H9 (cell line): ENCODE data around the gene TCF7L2. TPM values are rescaled to one million over a fixed set of nuclear protein-coding genes. Genes with fewer than 3 reads are reported as not detected.

Source experiments
- DNase-seq: peaks from one replicate; pipeline ENCODE4 v3.0.0-alpha.2; 2017
- H2AFZ ChIP-seq: one replicate; pipeline ENCODE4 v1.6.1; 2013; ENCODE audit warnings: mild to moderate bottlenecking, low read length, control low read depth, moderate library complexity
- H2AK5ac ChIP-seq: 2 replicates; pipeline ENCODE4 v1.6.1; 2013; ENCODE audit warnings: low read length, control low read depth, mixed read lengths; ENCODE audit not compliant: insufficient read length
- H2BK120ac ChIP-seq: one replicate; pipeline ENCODE4 v1.6.1; 2013; ENCODE audit warnings: low read depth, mild to moderate bottlenecking, low read length, control low read depth, inconsistent platforms; ENCODE audit not compliant: poor library complexity, severe bottlenecking
- H2BK12ac ChIP-seq: 2 replicates; pipeline ENCODE4 v1.6.1; 2013; ENCODE audit warnings: low read length, control low read depth, mixed read lengths, low read depth; ENCODE audit not compliant: insufficient read length
- H2BK15ac ChIP-seq: 2 replicates; pipeline ENCODE4 v1.6.1; 2013; ENCODE audit warnings: low read depth, low read length, control low read depth
- H2BK20ac ChIP-seq: one replicate; pipeline ENCODE4 v1.6.1; 2013; ENCODE audit warnings: low read depth, mild to moderate bottlenecking, low read length, control low read depth, inconsistent platforms; ENCODE audit not compliant: poor library complexity, severe bottlenecking
- H2BK5ac ChIP-seq: 2 replicates; pipeline ENCODE4 v1.6.1; 2013; ENCODE audit warnings: low read length, control low read depth, mixed read lengths; ENCODE audit not compliant: insufficient read length
- H3K14ac ChIP-seq: 2 replicates; pipeline ENCODE4 v1.6.1; 2013; ENCODE audit warnings: low read length, control low read depth; ENCODE audit not compliant: insufficient read depth
- H3K18ac ChIP-seq: 2 replicates; pipeline ENCODE4 v1.6.1; 2013; ENCODE audit warnings: low read depth, mild to moderate bottlenecking, mixed read lengths, low read length, control low read depth; ENCODE audit not compliant: insufficient read length
- H3K23ac ChIP-seq: 2 replicates; pipeline ENCODE4 v1.6.1; 2013; ENCODE audit warnings: low read length, control low read depth, mixed read lengths, low read depth; ENCODE audit not compliant: insufficient read length
- H3K23me2 ChIP-seq: 2 replicates; pipeline ENCODE4 v1.6.1; 2013; ENCODE audit warnings: low read depth, mild to moderate bottlenecking, mixed read lengths, low read length, control low read depth; ENCODE audit not compliant: insufficient read length, poor library complexity, severe bottlenecking
- H3K27ac ChIP-seq: 2 replicates; pipeline ENCODE4 v1.5.1; 2013; ENCODE audit warnings: low read length, control low read depth, mixed read lengths, low read depth; ENCODE audit not compliant: insufficient read length
- H3K27me3 ChIP-seq: 2 replicates; pipeline ENCODE4 v1.6.1; 2013; ENCODE audit warnings: low read length, control low read depth, inconsistent platforms; ENCODE audit not compliant: insufficient read depth
- H3K4ac ChIP-seq: 2 replicates; pipeline ENCODE4 v1.6.1; 2013; ENCODE audit warnings: low read depth, mild to moderate bottlenecking, control low read depth, inconsistent platforms, low read length, moderate library complexity
- H3K4me1 ChIP-seq: 2 replicates; pipeline ENCODE4 v1.6.1; 2013; ENCODE audit warnings: low read length, control low read depth, inconsistent platforms; ENCODE audit not compliant: insufficient read depth
- H3K4me2 ChIP-seq: 2 replicates; pipeline ENCODE4 v1.6.1; 2013; ENCODE audit warnings: low read length, control low read depth, mixed read lengths; ENCODE audit not compliant: insufficient read length, insufficient read depth
- H3K56ac ChIP-seq: 2 replicates; pipeline ENCODE4 v1.6.1; 2013; ENCODE audit warnings: low read depth, mild to moderate bottlenecking, mixed read lengths, low read length, control low read depth; ENCODE audit not compliant: insufficient read length
- H3K79me1 ChIP-seq: 2 replicates; pipeline ENCODE4 v1.6.1; 2013; ENCODE audit warnings: low read depth, mild to moderate bottlenecking, moderate library complexity, low read length, control low read depth, inconsistent platforms; ENCODE audit not compliant: insufficient read depth, poor library complexity, severe bottlenecking
- H3K79me2 ChIP-seq: 2 replicates; pipeline ENCODE4 v1.6.1; 2013; ENCODE audit warnings: low read length, control low read depth, inconsistent platforms; ENCODE audit not compliant: insufficient read depth
- H3K9ac ChIP-seq: 2 replicates; pipeline ENCODE4 v1.6.1; 2013; ENCODE audit warnings: low read length, control low read depth, mixed read lengths; ENCODE audit not compliant: insufficient read length; ENCODE audit errors: extremely low read depth
- H3K9me3 ChIP-seq: one replicate; pipeline ENCODE4 v1.6.1; 2013; ENCODE audit warnings: low read depth, low read length, inconsistent platforms; ENCODE audit not compliant: control insufficient read depth
- H3T11ph ChIP-seq: one replicate; pipeline ENCODE4 v1.6.1; 2013; ENCODE audit warnings: mild to moderate bottlenecking, low read length, control low read depth, inconsistent platforms
- H4K20me1 ChIP-seq: one replicate; pipeline ENCODE4 v1.6.1; 2013; ENCODE audit not compliant: control insufficient read depth, insufficient read length, insufficient read depth
- H4K5ac ChIP-seq: 2 replicates; pipeline ENCODE4 v1.6.1; 2013; ENCODE audit warnings: low read depth, mild to moderate bottlenecking, mixed read lengths, low read length, control low read depth; ENCODE audit not compliant: insufficient read length
- H4K8ac ChIP-seq: replicated peaks from 2 replicates; pipeline ENCODE4 v1.6.1; 2013; ENCODE audit warnings: low read length, control low read depth, mixed read lengths, low read depth; ENCODE audit not compliant: insufficient read length
- H4K91ac ChIP-seq: 2 replicates; pipeline ENCODE4 v1.6.1; 2013; ENCODE audit warnings: low read depth, mild to moderate bottlenecking, moderate library complexity, mixed read lengths, low read length, control low read depth; ENCODE audit not compliant: insufficient read length
- H3K27ac Mint-ChIP-seq, 3 experiments: 2 replicates in 2 of 3; 3 replicates in 1 of 3; pipeline ENCODE4 v1.8.0; 2020 to 2021; ENCODE audit warnings: mixed read lengths in 3 of 3, mild to moderate bottlenecking in 1 of 3, moderate library complexity in 1 of 3
- H3K27me3 Mint-ChIP-seq: 2 replicates; pipeline ENCODE4 v1.8.0; 2021; ENCODE audit warnings: low read depth, mild to moderate bottlenecking, moderate library complexity, mixed read lengths
- H3K36me3 Mint-ChIP-seq, 3 experiments: 2 replicates in 2 of 3; 3 replicates in 1 of 3; pipeline ENCODE4 v1.8.0; 2020 to 2021; ENCODE audit warnings: low read depth in 3 of 3, mixed read lengths in 3 of 3; ENCODE audit not compliant: insufficient read depth in 1 of 3
- H3K4me1 Mint-ChIP-seq, 2 experiments: 2 replicates each; pipeline ENCODE4 v1.8.0; 2020; ENCODE audit warnings: mixed read lengths in 2 of 2
- H3K4me3 Mint-ChIP-seq, 2 experiments: 2 replicates in 1 of 2; 3 replicates in 1 of 2; pipeline ENCODE4 v1.8.0; 2020 to 2021; ENCODE audit warnings: mild to moderate bottlenecking in 2 of 2, mixed read lengths in 2 of 2, moderate library complexity in 1 of 2
- H3K9me3 Mint-ChIP-seq, 2 experiments: 2 replicates in 1 of 2; 3 replicates in 1 of 2; pipeline ENCODE4 v1.8.0; 2020; ENCODE audit warnings: mild to moderate bottlenecking in 2 of 2, mixed read lengths in 2 of 2, moderate library complexity in 1 of 2
- WGBS: extraction: QIAGEN DNeasy Blood & Tissue Kit; methylation state at CpG from one replicate; pipeline ENCODE4 v1.1.7; 2013; ENCODE audit warnings: missing lambda C conversion rate, low lambda C conversion rate, mixed read lengths; ENCODE audit not compliant: insufficient read length; ENCODE audit errors: extremely low coverage; 5-methylcytosine and 5-hydroxymethylcytosine counted together
- total RNA-seq: library from RNA; stranded (reverse); gene quantifications from 2 replicates; pipeline ENCODE4 v1.2.1, GENCODE V29; 2021
- TF ChIP-seq, protein P1 (sequence below): fragments of 200-600 bp; sonication (generic); conservative IDR thresholded peaks from 3 replicates; pipeline ENCODE4 v1.8.0; 2021; ENCODE audit warnings: antibody characterized with exemption, mild to moderate bottlenecking

Gene TCF7L2
- total RNA-seq, 1 experiment from 2014 or later: 71.1 TPM

DNA sequence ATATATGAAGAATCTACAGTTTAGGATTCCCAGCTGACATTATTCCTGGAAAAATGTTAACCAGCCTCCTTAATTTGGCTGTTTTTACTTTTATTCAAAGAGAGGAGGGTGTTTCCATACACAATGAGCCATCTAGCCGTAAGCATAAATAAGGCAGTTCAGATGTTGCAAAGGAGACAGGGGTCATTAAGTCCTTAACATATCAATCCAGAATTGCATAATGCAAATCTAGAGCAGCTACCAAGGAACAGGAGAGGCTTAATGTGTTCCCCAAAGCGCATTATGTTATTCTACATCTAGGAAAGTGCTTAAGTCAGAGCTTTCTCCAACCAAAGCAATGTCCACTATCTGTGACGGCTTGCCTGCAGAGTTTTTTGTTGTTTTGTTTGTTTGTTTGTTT is 32.4 kb upstream of the TCF7L2 start:
- H3K36me3 Mint-ChIP-seq: no peaks in the 10 kb centered on the region
- Histone ChIP-seq H3T11ph (no peak overlapping the region), H3K79me1 (no peaks in the 10 kb centered on the region), H2AK5ac (no peak overlapping the region), H4K20me1 (no peaks in the 10 kb centered on the region), H3K27ac (no peak overlapping the region), H3K4ac (no peak overlapping the region), H3K23ac (no peak overlapping the region), H4K5ac (no peak overlapping the region), H3K56ac (no peak overlapping the region), H2BK15ac (no peak overlapping the region), H3K18ac (no peak overlapping the region), H2BK120ac (no peak overlapping the region), H3K4me2 (no peak overlapping the region), H3K9me3 (no peaks in the 10 kb centered on the region), H4K91ac (no peak overlapping the region), H3K9ac (no peak overlapping the region), H3K4me1 (peaks cover 2% of the 10 kb centered on the region; the same call in 1 of the 2 replicates), H3K79me2 (no peaks in the 10 kb centered on the region), H2BK5ac (no peak overlapping the region), H4K8ac (no peak overlapping the region), H3K23me2 (no peaks in the 10 kb centered on the region), H2BK12ac (no peak overlapping the region), H3K14ac (no peak overlapping the region), H3K27me3 (peaks cover 24% of the 10 kb centered on the region; the same call in 1 of the 2 replicates), H2AFZ (no peak overlapping the region), H2BK20ac (no peak overlapping the region)
- DNase-seq: no peak
- no peak overlapping the region for H3K4me3 Mint-ChIP-seq
- no peak overlapping the region for H3K27ac Mint-ChIP-seq
- H3K27me3 Mint-ChIP-seq: peaks cover 73% of the 10 kb centered on the region
- WGBS: no CpG with 5 or more reads among the region's 3 CpGs
- H3K9me3 Mint-ChIP-seq: no peaks in the 10 kb centered on the region
- peaks cover 34 to 44% of the 10 kb centered on the region in 2 experiments for H3K4me1 Mint-ChIP-seq
- TF ChIP-seq, protein P1, sequence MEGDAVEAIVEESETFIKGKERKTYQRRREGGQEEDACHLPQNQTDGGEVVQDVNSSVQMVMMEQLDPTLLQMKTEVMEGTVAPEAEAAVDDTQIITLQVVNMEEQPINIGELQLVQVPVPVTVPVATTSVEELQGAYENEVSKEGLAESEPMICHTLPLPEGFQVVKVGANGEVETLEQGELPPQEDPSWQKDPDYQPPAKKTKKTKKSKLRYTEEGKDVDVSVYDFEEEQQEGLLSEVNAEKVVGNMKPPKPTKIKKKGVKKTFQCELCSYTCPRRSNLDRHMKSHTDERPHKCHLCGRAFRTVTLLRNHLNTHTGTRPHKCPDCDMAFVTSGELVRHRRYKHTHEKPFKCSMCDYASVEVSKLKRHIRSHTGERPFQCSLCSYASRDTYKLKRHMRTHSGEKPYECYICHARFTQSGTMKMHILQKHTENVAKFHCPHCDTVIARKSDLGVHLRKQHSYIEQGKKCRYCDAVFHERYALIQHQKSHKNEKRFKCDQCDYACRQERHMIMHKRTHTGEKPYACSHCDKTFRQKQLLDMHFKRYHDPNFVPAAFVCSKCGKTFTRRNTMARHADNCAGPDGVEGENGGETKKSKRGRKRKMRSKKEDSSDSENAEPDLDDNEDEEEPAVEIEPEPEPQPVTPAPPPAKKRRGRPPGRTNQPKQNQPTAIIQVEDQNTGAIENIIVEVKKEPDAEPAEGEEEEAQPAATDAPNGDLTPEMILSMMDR: no peak
